BLaER1 (cell line): ENCODE data around the gene MC5R.

Experiments
- H3K27ac ChIP-seq: shearing (Covaris generic); formaldehyde crosslinking; 2 replicates; pipeline ENCODE4 v1.8.1; 2022
- H3K27me3 ChIP-seq: shearing (Covaris generic); formaldehyde crosslinking; 2 replicates; pipeline ENCODE4 v1.8.1; 2022
- H3K36me3 ChIP-seq: shearing (Covaris generic); formaldehyde crosslinking; 2 replicates; pipeline ENCODE4 v1.8.1; 2022
- H3K4me1 ChIP-seq: shearing (Covaris generic); formaldehyde crosslinking; 2 replicates; pipeline ENCODE4 v1.8.1; 2022
- H3K4me2 ChIP-seq: shearing (Covaris generic); formaldehyde crosslinking; 2 replicates; pipeline ENCODE4 v1.8.1; 2022
- H3K4me3 ChIP-seq: shearing (Covaris generic); formaldehyde crosslinking; 2 replicates; pipeline ENCODE4 v1.8.1; 2022
- H3K9ac ChIP-seq: shearing (Covaris generic); formaldehyde crosslinking; 2 replicates; pipeline ENCODE4 v1.8.1; 2022
- H3K9me3 ChIP-seq: shearing (Covaris generic); formaldehyde crosslinking; 2 replicates; pipeline ENCODE4 v1.8.1; 2022
- H4K20me1 ChIP-seq: shearing (Covaris generic); formaldehyde crosslinking; 2 replicates; pipeline ENCODE4 v1.8.1; 2022
- Cebpa-rat ChIP-seq: shearing (Covaris generic); IDR thresholded peaks from 2 replicates; pipeline ENCODE4 v1.8.1; 2022

MC5R gene

DNA sequence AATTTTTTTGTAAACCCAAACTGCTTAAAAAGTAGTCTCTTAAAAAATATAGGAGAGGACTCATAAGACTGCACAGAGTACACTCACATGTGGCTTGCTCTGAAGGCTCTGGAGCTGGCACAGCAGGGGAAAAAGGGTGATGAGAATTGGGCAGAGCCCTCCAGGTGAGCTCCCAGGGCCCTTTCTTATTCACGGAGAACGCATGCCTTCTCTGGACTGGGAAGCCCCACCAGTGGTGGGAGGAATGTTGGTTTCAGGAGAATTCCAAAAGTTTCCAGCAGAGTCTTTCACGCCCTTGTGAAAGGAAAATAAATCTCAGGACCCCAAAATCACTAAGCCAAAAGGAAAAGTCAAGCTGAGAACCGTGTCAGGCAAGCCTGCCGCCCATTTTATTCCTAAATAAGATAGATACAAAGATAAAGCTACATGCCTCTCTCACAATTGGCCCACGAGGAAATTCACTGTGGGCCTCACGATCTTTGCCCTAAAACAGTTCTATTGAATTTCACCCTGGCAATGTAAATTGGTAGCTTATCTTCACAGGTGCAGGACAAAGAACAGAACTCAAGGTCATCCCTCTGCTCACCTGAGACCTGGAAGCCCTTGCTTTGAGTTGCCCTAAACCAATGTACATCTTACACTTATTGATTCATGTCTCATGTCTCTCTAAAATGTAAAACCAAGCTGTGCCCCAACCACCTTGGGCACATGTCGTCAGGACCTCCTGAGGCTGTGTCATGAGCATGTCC is 15.5 kb upstream of the MC5R start:
- Histone ChIP-seq H3K27ac (no peak overlapping the region), H4K20me1 (no peaks in the 10 kb centered on the region), H3K4me1 (no peaks in the 10 kb centered on the region), H3K9ac (no peak overlapping the region), H3K9me3 (no peaks in the 10 kb centered on the region), H3K4me3 (no peak overlapping the region), H3K36me3 (no peaks in the 10 kb centered on the region), H3K4me2 (no peak overlapping the region), H3K27me3 (no peaks in the 10 kb centered on the region)
- no peak for TF ChIP-seq Cebpa-rat

DNA sequence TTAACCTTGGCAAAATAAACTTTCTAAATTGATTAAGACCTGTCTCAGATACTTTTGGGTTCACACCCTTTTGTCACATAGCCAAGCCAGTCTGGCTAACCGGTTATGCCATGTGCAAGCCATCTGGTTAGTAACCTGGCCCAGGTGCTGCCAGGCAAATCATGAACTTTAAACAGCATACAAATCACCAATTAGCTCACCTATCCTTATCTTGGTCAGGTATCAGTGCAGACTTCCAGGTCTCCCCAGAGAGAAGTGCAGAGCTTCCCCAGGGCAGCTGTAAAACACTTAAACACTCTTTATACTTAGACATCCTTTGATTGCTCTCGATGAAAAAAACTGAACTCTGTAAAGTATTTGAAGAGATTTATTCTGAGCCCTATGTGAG is 14.9 kb upstream of the MC5R start:
- Histone ChIP-seq H3K9ac (no peak overlapping the region), H3K4me3 (no peak overlapping the region), H3K36me3 (no peaks in the 10 kb centered on the region), H3K27ac (no peak overlapping the region), H3K9me3 (no peaks in the 10 kb centered on the region), H3K27me3 (no peaks in the 10 kb centered on the region), H4K20me1 (no peaks in the 10 kb centered on the region), H3K4me2 (no peak overlapping the region), H3K4me1 (no peaks in the 10 kb centered on the region)
- TF ChIP-seq Cebpa-rat, result no peak

DNA sequence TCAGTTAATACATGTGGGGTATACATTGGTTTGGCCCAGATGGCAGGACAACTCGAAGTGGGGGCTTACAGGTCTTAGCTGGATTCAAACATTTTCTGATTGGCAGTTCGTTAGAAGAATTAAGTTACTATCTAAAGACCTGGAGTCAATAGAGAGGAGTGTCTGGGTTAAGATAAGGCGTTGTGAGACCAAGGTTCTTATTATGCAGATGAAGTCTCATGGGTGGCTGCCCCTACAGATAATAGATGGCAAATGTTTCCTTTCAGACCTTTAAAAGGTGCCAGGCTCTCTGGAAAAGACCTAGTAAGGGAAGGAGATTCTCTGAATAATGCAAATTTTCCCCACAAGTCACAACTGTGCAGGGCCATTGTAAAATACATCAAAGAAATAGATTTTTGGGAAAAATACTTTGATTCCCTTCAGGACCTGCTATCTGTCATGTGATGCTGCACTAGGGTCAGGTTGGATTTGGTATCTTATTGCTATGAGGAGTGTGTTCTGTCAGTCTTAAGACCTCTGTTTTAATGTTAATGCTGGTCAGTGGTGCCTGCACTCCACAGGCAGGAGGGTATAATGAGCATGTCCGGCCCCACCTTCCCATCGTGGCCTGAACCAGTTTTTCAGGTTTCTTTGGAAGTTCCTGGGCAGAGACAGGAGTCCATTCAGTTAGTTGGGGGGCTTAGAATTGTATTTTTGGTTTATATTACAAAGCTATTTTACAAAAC is 14.3 kb upstream of the MC5R start:
- Histone ChIP-seq H4K20me1 (no peaks in the 10 kb centered on the region), H3K27ac (no peak overlapping the region), H3K27me3 (no peaks in the 10 kb centered on the region), H3K9me3 (no peaks in the 10 kb centered on the region), H3K4me3 (no peak overlapping the region), H3K4me1 (no peaks in the 10 kb centered on the region), H3K36me3 (no peaks in the 10 kb centered on the region), H3K4me2 (no peak overlapping the region), H3K9ac (no peak overlapping the region)
- TF ChIP-seq Cebpa-rat, result no peak

DNA sequence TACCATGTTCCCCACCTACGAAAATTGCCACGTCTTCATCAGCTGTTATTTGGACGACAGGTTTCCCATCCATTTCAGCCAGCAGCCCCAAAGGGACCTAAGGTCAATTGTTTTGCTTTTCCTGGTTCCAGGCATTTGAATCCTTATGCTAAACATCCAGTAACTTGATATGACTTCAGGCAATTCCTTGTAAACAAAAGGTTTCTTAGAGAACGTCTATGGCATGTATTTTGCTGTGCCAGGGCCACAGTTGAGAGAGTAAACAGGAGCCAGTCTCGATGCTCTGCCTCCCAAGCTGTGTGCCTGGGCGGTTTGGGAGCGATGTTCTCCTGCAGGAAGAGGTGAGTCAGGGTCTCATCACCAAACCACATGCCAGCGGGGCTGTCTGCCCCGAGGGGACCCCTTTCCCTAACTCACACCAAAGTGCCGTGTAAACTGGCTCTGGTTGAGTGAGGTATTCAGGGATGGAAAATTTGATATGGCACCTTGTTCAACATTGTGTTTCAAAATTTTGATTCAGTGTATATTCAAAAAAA is 12.9 kb upstream of the MC5R start:
- Histone ChIP-seq H3K9me3 (no peaks in the 10 kb centered on the region), H3K27ac (no peak overlapping the region), H3K27me3 (no peaks in the 10 kb centered on the region), H3K4me3 (no peak overlapping the region), H3K9ac (no peak overlapping the region), H3K4me2 (no peak overlapping the region), H3K36me3 (no peaks in the 10 kb centered on the region), H4K20me1 (no peaks in the 10 kb centered on the region), H3K4me1 (no peaks in the 10 kb centered on the region)
- TF ChIP-seq Cebpa-rat, result no peak

DNA sequence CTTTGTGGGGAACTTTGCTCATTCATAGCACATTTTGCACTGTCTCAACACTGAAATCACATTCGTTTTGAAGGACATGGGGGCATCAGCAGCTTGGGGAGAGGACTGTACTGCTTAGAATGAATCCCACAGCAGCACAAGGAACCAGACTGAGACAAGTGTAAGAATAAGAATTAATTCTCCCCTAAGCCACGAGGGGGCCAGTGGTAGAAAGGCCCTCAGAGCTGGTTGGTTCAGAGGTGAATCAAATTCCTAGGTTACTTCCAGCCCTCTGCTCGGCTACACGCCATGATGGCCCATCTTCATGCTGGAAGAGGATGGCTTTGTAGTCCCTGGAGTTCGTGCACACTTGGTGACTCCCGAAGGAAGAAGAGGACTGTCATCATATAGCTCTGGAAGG is 12.0 kb upstream of the MC5R start:
- Histone ChIP-seq H4K20me1 (no peaks in the 10 kb centered on the region), H3K36me3 (no peaks in the 10 kb centered on the region), H3K4me3 (no peak overlapping the region), H3K9ac (no peak overlapping the region), H3K27ac (no peak overlapping the region), H3K9me3 (no peaks in the 10 kb centered on the region), H3K4me1 (no peaks in the 10 kb centered on the region), H3K27me3 (no peaks in the 10 kb centered on the region), H3K4me2 (no peak overlapping the region)
- no peak for TF ChIP-seq Cebpa-rat

DNA sequence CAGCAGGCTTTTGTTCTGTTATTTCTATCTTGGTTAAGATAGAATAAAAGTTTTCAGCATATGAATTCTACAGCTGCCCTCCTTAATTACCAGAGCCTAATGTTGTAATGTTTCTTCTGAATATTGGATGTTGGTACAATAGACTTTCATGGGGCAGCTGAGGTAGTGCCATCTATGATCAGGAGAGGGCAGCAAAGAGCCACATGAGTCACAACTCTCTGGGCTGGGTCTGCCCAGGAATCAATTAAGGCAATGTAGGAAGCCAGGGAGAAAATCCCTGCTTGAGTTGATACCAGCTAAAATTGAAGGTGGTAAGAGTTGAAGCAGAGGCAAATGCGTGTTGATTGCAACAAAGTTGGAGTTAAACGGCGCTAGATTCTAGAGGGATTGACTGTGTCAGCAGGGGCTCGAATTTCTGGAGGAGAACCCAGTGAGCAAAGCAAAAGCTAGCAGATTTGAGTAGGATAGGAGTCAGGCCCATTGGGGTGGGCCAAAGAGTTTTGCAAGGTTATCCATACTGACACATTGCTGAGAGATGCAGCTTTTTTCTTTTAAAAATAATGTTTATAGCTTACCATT is 10.6 kb upstream of the MC5R start:
- no peak overlapping the region for H3K27ac ChIP-seq
- H3K36me3 ChIP-seq, result no peaks in the 10 kb centered on the region
- TF ChIP-seq Cebpa-rat, result no peak
- no peak overlapping the region for H3K4me3 ChIP-seq
- no peak overlapping the region for H3K4me2 ChIP-seq
- H3K4me1 ChIP-seq, result no peaks in the 10 kb centered on the region
- H3K9me3 ChIP-seq, result no peaks in the 10 kb centered on the region
- H3K9ac ChIP-seq, result no peak overlapping the region
- no peaks in the 10 kb centered on the region for H3K27me3 ChIP-seq
- H4K20me1 ChIP-seq, result no peaks in the 10 kb centered on the region

DNA sequence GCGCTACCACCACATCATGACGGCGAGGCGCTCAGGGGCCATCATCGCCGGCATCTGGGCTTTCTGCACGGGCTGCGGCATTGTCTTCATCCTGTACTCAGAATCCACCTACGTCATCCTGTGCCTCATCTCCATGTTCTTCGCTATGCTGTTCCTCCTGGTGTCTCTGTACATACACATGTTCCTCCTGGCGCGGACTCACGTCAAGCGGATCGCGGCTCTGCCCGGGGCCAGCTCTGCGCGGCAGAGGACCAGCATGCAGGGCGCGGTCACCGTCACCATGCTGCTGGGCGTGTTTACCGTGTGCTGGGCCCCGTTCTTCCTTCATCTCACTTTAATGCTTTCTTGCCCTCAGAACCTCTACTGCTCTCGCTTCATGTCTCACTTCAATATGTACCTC is 2.3 kb downstream of the MC5R start:
- no peaks in the 10 kb centered on the region for H3K4me1 ChIP-seq
- H3K27ac ChIP-seq, result no peak overlapping the region
- TF ChIP-seq Cebpa-rat, result no peak
- no peaks in the 10 kb centered on the region for H4K20me1 ChIP-seq
- H3K36me3 ChIP-seq, result no peaks in the 10 kb centered on the region
- no peak overlapping the region for H3K4me2 ChIP-seq
- H3K4me3 ChIP-seq, result no peak overlapping the region
- no peaks in the 10 kb centered on the region for H3K9me3 ChIP-seq
- H3K27me3 ChIP-seq, result no peaks in the 10 kb centered on the region
- no peak overlapping the region for H3K9ac ChIP-seq

DNA sequence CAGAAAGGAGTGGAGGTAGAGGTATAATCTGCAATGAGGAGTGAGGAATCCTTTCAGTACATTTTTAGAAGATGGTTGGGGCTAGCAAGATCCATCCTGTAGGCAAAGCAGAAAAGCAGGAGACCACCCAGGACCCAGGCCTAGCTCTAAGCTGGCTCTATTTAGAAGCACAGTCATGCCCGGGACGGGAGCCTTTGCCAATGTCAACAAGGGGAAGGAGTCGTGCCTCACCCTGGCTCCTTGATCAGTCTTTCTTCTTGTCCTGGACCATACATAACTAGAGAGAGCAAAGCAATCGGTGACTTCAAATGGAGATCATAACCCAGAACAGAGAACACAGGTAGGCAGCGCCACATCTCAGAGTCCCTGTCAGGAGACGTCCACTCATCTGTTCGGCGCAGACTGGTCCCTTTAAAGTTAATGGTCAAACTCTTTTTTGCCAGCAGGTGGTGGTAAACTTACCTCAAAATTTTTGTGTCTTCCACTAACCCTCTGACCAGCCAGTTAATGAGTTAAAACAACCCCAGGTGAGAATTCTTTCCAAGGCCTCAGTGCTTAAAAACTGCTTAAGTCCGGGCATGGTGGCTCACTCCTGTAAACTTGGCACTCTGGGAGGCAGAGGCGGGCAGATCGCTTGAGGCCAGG is 8.0 kb downstream of the MC5R start:
- Histone ChIP-seq H3K4me3 (no peak overlapping the region), H3K27ac (no peak overlapping the region), H3K9ac (no peak overlapping the region), H3K27me3 (no peaks in the 10 kb centered on the region), H3K36me3 (no peaks in the 10 kb centered on the region), H4K20me1 (no peaks in the 10 kb centered on the region), H3K4me1 (no peaks in the 10 kb centered on the region), H3K9me3 (0 out of 2 replicates have a peak, but pooled peaks cover 3% of the 10 kb centered on the region), H3K4me2 (no peak overlapping the region)
- no peak for TF ChIP-seq Cebpa-rat

DNA sequence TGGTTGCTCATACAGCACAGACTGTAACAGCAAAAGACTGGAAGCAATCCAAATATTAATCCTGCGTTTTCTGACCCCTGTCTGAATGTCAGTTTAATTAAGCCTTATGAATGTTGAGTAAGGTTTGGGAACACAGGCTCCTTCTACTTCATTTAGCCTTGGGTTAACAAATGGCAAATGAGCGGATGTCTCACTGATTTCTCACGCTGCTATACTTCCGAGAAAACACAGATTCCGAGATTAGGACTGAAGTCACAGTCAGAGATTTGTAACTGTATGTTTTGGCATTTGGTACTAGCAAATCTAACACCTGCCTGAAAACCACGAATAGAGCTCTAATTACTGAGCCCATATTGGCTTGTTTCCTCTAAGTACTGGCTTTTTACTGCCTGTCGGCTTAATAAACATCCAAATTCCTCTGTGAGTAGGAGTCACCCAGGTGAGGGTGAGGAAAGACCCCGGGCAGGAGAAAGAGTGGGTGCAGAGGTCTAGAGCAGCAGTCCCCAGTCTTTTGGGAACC is 10.6 kb downstream of the MC5R start:
- Histone ChIP-seq H4K20me1 (no peaks in the 10 kb centered on the region), H3K27ac (no peak overlapping the region), H3K9me3 (0 out of 2 replicates have a peak, but pooled peaks cover 3% of the 10 kb centered on the region), H3K4me2 (no peak overlapping the region), H3K4me1 (no peaks in the 10 kb centered on the region), H3K9ac (no peak overlapping the region), H3K36me3 (no peaks in the 10 kb centered on the region), H3K27me3 (no peaks in the 10 kb centered on the region), H3K4me3 (no peak overlapping the region)
- TF ChIP-seq Cebpa-rat, result no peak
